Endothelial cell of umbilical vein (primary cell): ENCODE results near the gene MBNL2.

ENCODE experiments used
- CTCF ChIP-seq, 2 donors: IDR thresholded peaks; 1 replicate in 1 of 2; 2 replicates in 1 of 2; pipeline ENCODE4 v1.5.1; 2011; ENCODE audit warnings: low read length in 2 of 2, mild to moderate bottlenecking in 2 of 2, moderate library complexity in 2 of 2, control low read depth in 1 of 2, inconsistent platforms in 1 of 2, low read depth in 1 of 2; ENCODE audit not compliant: insufficient read depth in 1 of 2; ENCODE audit errors: extremely low read depth in 1 of 2
- EZH2 ChIP-seq: IDR thresholded peaks from 2 replicates; pipeline ENCODE4 v1.6.1; 2012; ENCODE audit warnings: borderline replicate concordance, low read depth, mild to moderate bottlenecking, moderate library complexity, low read length, inconsistent platforms; ENCODE audit not compliant: severe bottlenecking
- FOS ChIP-seq: IDR thresholded peaks from 2 replicates; pipeline ENCODE4 v1.6.1; 2011; ENCODE audit warnings: mild to moderate bottlenecking, low read length, moderate library complexity, borderline replicate concordance; ENCODE audit not compliant: insufficient read depth
- GATA2 ChIP-seq: IDR thresholded peaks from 2 replicates; pipeline ENCODE4 v1.7.0; 2011; ENCODE audit warnings: low read depth, mild to moderate bottlenecking, moderate library complexity, mixed read lengths, low read length; ENCODE audit not compliant: insufficient read length, insufficient read depth
- JUN ChIP-seq: IDR thresholded peaks from 2 replicates; pipeline ENCODE4 v1.6.1; 2011; ENCODE audit warnings: borderline replicate concordance, low read depth; ENCODE audit not compliant: insufficient read length, insufficient read depth
- MYC ChIP-seq: IDR thresholded peaks from one replicate; pipeline ENCODE4 v1.6.1; 2011; ENCODE audit warnings: mild to moderate bottlenecking, low read depth, low read length
- POLR2A ChIP-seq: IDR thresholded peaks from 2 replicates; pipeline ENCODE4 v1.6.1; 2012; ENCODE audit warnings: low read depth, mild to moderate bottlenecking, control low read depth, low read length
- POLR2AphosphoS5 ChIP-seq: IDR thresholded peaks from 2 replicates; pipeline ENCODE4 v1.6.1; 2012; ENCODE audit warnings: low read depth, mild to moderate bottlenecking, control low read depth, low read length, moderate library complexity; ENCODE audit not compliant: insufficient read depth
- TF ChIP-seq, protein P1 (sequence below): IDR thresholded peaks from 2 replicates; pipeline ENCODE4 v1.6.1; 2011; ENCODE audit not compliant: insufficient read depth, insufficient read length

GRCh38 chr13:97397267-97397666, 175.1 kb downstream of the MBNL2 start:
- TF ChIP-seq CTCF (IDR thresholded peaks at IDR 0.05; ENCODE audit: extremely low read depth in 1 of 2, insufficient read depth in 1 of 2, low read depth in 1 of 2, low read length in 2 of 2) (no peak), POLR2A (no peak), POLR2AphosphoS5 (no peak), FOS (no peak), EZH2 (no peak), MYC (no peak), JUN (no peak), GATA2 (no peak)
- TF ChIP-seq, protein P1, sequence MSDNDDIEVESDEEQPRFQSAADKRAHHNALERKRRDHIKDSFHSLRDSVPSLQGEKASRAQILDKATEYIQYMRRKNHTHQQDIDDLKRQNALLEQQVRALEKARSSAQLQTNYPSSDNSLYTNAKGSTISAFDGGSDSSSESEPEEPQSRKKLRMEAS = no peak
